ENCODE results near the gene RPTOR.
A peak's percentile ranks its signal among the peaks of the same experiment; 100 is the strongest.

Gene RPTOR

GRCh38 chr17:80544655-80545498 lies at the start of gene RPTOR:
Gene RPTOR (plus strand): TSS chr17:80544838. CDS start chr17:80545630, 792 bp downstream.
- CTCF ChIA-PET = interaction anchor here (1.0 to 1.8 kb wide), 5 partner anchors 10 to 71 kb away, joined by 3 to 7 read pairs (median 5); no protein-coding TSS in a partner anchor
- Histone ChIP-seq H3K4me3 (ENCODE audit: low read depth, low read length) (peak within 1 kb of the TSS; percentile 99), H3K9me3 (ENCODE audit: control insufficient read depth, insufficient read depth, low read depth, low read length) (no peaks in the 10 kb centered on the region), H3K36me3 (ENCODE audit: control insufficient read depth in 2 of 2, insufficient read depth in 1 of 2, low read length in 2 of 2) (peaks cover 0 to 8% of the 10 kb centered on the region in 2 experiments; a peak in 2 of 3 replicates), H3K4me1 (ENCODE audit: control insufficient read depth, insufficient read depth, low read length) (peaks cover 10% of the 10 kb centered on the region), H3K27ac (ENCODE audit: extremely low read depth, low read depth, low read length) (peak within 1 kb of the TSS; percentile 68)
- POLR2A ChIA-PET = interaction anchor here (0.5 to 3.2 kb wide), 6 partner anchors 10 to 763 kb away, joined by 3 to 22 read pairs (median 4); partner anchors contain the start of gene NPTX1
- TF ChIP-seq ZNF433 (tag by site-specific recombination; IDR thresholded peaks at IDR 0.05; ENCODE audit: low read depth) (no peak), ZNF10 (tag by site-specific recombination; IDR thresholded peaks at IDR 0.05) (peak; percentile 22; the same call in 1 of the 2 replicates), GLIS2 (tag by site-specific recombination; IDR thresholded peaks at IDR 0.05) (no peak), REPIN1 (tag by site-specific recombination; IDR thresholded peaks at IDR 0.05; ENCODE audit: low read depth) (no peak), ZNF677 (tag by site-specific recombination; IDR thresholded peaks at IDR 0.05) (no peak), ZNF623 (tag by site-specific recombination; IDR thresholded peaks at IDR 0.05) (no peak), ZIC2 (tag by site-specific recombination; IDR thresholded peaks at IDR 0.05) (peak; percentile 58), ZNF169 (tag by site-specific recombination; IDR thresholded peaks at IDR 0.05) (no peak), ZNF561 (tag by site-specific recombination; IDR thresholded peaks at IDR 0.05; ENCODE audit: borderline replicate concordance) (peak; percentile 72), ZBTB10 (tag by site-specific recombination; IDR thresholded peaks at IDR 0.05) (peak; percentile 50; the same call in 1 of the 2 replicates), ZNF514 (tag by site-specific recombination; IDR thresholded peaks at IDR 0.05) (no peak), ZSCAN18 (tag by site-specific recombination; IDR thresholded peaks at IDR 0.05) (no peak), ZNF624 (tag by site-specific recombination; IDR thresholded peaks at IDR 0.05) (no peak), ZNF449 (tag by site-specific recombination; IDR thresholded peaks at IDR 0.05) (peak; percentile 57; the same call in 1 of the 2 replicates), ZNF664 (tag by site-specific recombination; IDR thresholded peaks at IDR 0.05) (0 out of 2 replicates have a peak, but pooled peaks have one; percentile 16), ZNF37A (tag by site-specific recombination; IDR thresholded peaks at IDR 0.05) (no peak), SCRT2 (tag by site-specific recombination; IDR thresholded peaks at IDR 0.05) (no peak; the same call in 1 of the 2 replicates), ZNF621 (tag by site-specific recombination; IDR thresholded peaks at IDR 0.05) (no peak), SP2 (tag by site-specific recombination; IDR thresholded peaks at IDR 0.05) (peak; percentile 18; the same call in 1 of the 2 replicates), ZNF747 (tag by site-specific recombination; IDR thresholded peaks at IDR 0.05) (no peak), ZNF707 (tag by site-specific recombination; IDR thresholded peaks at IDR 0.05) (no peak; the same call in 1 of the 2 replicates), ZNF19 (tag by site-specific recombination; IDR thresholded peaks at IDR 0.05; ENCODE audit: low read depth) (no peak), ZNF121 (tag by site-specific recombination; IDR thresholded peaks at IDR 0.05) (peak; percentile 43; the same call in 1 of the 2 replicates), ZNF211 (tag by site-specific recombination; IDR thresholded peaks at IDR 0.05; ENCODE audit: low read depth) (no peak), ZBTB26 (tag by site-specific recombination; optimal IDR thresholded peaks at IDR 0.05) (peak; percentile 46), ZNF645 (tag by site-specific recombination; IDR thresholded peaks at IDR 0.05) (no peak), ZNF658 (tag by site-specific recombination; IDR thresholded peaks at IDR 0.05) (no peak), ZNF792 (tag by site-specific recombination; IDR thresholded peaks at IDR 0.05) (no peak), ZSCAN5A (tag by site-specific recombination; IDR thresholded peaks at IDR 0.05) (no peak)
